ENCODE results near the gene NT5DC4. TPM values are rescaled to one million over a fixed set of nuclear protein-coding genes. Genes with fewer than 3 reads are reported as not detected.

NT5DC4 gene
- total and polyA plus RNA-seq, 2 of the 8 experiments (the other 6 are each of a cell fraction or from before 2014, with no cell fraction given) = not detected

DNA sequence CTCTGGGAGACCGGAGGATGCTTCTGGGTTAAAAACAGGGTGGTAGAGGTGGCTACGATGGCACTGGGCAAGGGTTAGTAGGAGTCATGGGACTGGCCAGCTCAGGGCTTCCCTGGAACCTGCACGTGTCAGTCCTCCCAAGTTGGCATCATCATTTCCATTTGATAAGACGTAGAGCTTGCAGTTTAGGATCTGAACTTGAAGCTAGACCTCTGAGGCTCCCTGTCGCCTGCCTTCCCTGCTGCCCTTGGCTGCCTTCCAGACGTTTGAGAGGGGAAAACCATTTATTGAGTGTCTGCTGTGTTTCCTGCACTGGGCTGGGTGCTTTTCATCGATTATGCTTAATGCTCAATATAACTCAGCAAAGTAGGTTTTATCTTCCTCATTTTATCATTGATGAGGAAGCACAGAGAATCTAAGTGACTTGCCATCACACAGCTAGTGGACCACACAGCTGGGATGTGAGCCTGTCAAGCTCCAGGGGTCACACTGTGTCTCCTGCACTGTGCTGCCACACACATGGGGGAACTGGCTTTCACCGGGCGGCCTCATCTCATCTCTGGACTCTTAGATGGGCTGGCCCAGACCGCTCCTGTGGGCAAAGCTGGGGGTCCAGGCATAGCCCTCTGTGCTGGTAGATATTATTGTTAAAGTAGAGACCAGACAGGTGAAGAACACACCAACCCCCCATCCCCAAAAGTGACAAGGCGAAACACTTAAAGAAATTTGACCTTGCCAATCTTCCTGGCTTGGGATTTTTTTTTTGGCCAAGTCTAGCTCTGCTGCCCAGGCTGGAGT is 7.8 kb downstream of the NT5DC4 start (continued):
- TF ChIP-seq, protein P1, sequence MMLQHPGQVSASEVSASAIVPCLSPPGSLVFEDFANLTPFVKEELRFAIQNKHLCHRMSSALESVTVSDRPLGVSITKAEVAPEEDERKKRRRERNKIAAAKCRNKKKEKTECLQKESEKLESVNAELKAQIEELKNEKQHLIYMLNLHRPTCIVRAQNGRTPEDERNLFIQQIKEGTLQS (IDR thresholded peaks at IDR 0.05; ENCODE audit: insufficient read depth, low read depth, low read length) = no peak
- TF ChIP-seq EZH2 (IDR thresholded peaks at IDR 0.05; ENCODE audit: low read depth, low read length, severe bottlenecking) = no peak
- no peak for TF ChIP-seq RAD21 (IDR thresholded peaks at IDR 0.05 in 1 of 2, conservative IDR thresholded peaks at IDR 0.05 in 1 of 2; ENCODE audit: low read depth in 2 of 2, low read length in 2 of 2)
- no peak for TF ChIP-seq TBP (IDR thresholded peaks at IDR 0.05; ENCODE audit: low read depth, low read length)
- no peak for TF ChIP-seq CREB1 (IDR thresholded peaks at IDR 0.05)
- no peak for TF ChIP-seq HDAC6 (IDR thresholded peaks at IDR 0.05; ENCODE audit: low read depth, low read length)

Measured in H1 (cell line).